ENCODE measurements around the gene FGR.
A peak's percentile ranks its signal among the peaks of the same experiment; 100 is the strongest.
"Not testable (repeated sequence)": the region's sequence is repeated elsewhere in the genome, so short reads cannot be mapped to it uniquely, and the experiment has no call there.

The FGR gene

DNA sequence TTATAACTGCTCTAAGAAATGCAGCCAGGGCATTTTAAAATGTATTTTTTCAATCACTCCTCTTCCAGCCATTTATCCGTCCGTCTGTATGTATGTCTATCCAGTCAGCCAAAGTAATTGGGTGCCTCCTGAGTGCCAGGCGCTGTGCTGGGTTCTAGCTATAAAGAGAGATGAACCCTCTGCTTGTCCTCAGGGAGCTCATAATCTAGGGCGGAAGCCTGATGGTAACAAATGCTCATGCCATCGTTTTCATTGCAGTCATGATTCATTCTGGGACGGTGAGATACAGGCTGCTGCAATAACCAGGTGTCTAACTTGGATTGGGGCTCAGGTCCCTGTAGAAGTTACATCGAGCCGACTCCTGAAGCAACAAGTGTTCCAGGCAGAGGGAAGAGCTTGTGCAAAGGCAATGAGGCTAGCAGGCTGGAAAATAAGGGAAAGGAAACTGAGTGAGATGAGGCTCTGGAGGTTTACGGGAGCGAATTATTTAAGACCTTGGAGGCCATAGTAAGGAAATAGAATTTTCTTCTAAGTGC is 25.4 kb upstream of the FGR start:
- DNase-seq (ENCODE audit: extremely low read depth in 1 of 2, low read depth in 1 of 2): no peak

- DNase-seq (ENCODE audit: extremely low read depth in 1 of 2, low read depth in 1 of 2): peak; percentile 75 to 81
Measured at GRCh38 chr1:27659497-27660299, 24.7 kb upstream of the FGR start.

- DNase-seq (ENCODE audit: extremely low read depth in 1 of 2, low read depth in 1 of 2): peak in 1 of 2 donors; percentile 32
Measured at GRCh38 chr1:27658951-27659496, 24.0 kb upstream of the FGR start.

- DNase-seq (ENCODE audit: extremely low read depth in 1 of 2, low read depth in 1 of 2): no peak
Measured at GRCh38 chr1:27656157-27656893, 21.3 kb upstream of the FGR start.

DNA sequence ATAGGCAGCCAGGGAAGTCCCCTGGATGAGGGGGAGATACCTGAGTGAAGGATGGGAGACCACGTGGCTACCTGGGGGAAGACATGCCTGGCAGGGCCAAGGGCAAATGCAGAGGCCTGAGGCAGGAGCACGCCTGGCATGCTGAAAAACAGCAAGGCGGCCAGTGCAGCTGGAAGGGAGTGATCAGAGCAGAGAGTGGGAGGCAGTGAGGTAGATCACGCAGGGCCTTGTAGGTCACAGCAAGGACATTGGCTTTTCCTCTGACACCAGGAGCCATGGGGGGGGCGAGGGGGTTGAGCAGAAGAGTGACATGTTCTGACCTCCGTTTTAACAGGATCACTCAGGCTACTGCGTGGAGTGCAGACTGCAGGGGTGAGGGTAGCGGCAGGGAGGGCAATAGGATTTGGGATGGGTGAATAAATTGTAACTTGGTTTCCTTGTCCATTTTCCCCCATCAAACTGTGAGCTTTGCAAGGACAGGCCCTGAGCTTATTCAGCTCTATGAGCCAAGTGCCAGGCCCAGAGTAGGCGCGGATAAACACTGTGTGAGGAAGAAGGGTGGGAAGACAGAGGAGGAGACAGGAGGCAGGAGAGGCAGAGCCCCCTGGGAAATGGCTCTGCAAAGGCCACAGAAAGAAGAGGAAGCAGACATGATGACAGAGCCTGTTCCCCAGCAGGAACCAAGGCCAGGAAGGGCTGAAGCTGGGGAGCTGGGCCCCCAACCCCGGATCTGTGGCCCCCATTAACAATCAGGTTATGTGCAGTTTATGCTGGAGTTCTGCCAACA is 20.4 kb upstream of the FGR start:
- DNase-seq (ENCODE audit: extremely low read depth in 1 of 2, low read depth in 1 of 2): no peak

GRCh38 chr1:27652111-27652864 is 17.3 kb upstream of the FGR start:
- no peak for DNase-seq (ENCODE audit: extremely low read depth in 1 of 2, low read depth in 1 of 2)

DNA sequence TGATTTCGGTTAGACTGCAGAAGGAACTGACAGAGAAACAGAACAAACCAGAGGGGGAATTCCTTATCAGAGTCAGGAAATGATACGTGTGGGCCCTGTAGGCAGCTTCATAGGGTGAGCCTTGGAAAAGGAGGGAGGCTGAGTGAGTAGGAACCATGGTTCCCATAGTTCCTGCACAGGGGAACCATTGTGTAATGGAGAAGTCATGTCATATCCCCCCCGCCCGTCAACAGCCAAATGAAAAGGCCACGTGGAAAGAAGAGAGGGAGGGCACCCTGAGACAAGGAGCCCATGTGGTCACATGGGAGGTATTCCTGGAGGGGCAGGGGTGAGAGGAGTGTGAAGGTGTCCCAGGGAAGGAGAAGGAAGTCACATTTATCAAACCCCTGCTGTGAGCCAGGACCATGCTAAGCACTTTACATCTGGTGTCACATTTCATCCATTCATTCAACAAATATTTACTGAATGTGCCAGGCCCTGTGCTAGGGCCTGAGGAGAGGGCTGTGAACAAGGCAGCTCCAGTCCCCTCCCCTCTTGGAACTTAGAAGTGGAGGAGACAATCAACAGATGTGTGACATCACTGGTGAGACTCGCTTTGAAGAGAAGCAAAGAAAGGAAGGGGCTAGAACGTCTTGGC is 15.7 kb upstream of the FGR start:
- no peak for DNase-seq (ENCODE audit: extremely low read depth in 1 of 2, low read depth in 1 of 2)

DNA sequence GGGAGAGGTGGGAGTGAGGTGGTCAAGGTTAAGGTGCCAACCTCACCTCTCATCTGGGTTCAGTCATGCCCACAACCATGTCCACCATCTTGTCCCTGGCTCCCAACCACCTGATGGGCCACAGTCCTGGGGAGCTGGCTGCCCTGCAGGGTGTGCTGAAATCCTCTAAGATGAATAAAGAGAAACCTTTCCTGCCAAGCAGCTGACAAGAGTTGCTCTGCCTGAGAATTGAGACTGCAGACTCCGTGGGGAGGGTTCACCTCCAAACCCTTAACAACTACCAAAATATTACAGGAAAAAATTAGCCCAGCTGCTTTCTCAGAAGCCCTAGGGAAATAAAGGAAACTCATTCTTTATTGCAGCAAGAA is 15.2 kb upstream of the FGR start:
- no peak for DNase-seq (ENCODE audit: extremely low read depth in 1 of 2, low read depth in 1 of 2)

GRCh38 chr1:27649306-27649635 is 14.3 kb upstream of the FGR start:
- DNase-seq (ENCODE audit: extremely low read depth in 1 of 2, low read depth in 1 of 2): no peak

DNA sequence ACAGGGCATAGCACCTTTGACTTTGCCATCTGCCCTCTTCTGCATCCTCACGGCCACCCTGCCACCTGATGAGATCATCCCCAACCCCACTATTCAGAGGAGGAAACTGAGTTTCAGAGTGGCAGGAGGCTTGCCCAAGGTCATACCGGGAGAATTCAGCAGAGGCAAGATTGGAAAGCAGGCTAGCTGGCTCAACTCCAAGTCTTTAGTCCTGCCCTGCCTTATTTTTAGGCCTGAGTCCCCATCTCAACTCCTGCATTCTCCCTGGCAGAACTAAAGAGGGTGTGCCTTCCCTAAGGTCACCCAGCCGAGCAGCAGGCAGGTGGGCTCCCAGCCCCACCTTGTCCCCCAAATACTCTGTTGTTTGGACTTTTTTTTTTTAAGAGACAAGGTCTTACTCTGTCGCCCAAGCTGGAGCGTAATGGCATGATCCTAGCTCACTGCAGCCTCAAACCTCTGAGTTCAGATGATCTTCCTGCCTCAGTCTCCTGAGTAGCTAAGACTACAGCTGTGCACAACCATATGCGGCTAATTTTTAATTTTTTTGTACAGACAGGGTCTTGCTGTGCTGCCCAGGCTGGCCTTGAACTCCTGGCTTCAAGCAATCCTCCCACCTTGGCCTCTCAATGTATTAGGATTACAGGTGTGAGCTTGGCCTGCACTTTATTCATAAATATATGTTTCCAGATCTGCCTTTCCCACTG is 13.8 kb upstream of the FGR start:
- no peak for DNase-seq (ENCODE audit: extremely low read depth in 1 of 2, low read depth in 1 of 2)

GRCh38 chr1:27647328-27647727 is 12.3 kb upstream of the FGR start:
- no peak for DNase-seq (ENCODE audit: extremely low read depth in 1 of 2, low read depth in 1 of 2)

DNA sequence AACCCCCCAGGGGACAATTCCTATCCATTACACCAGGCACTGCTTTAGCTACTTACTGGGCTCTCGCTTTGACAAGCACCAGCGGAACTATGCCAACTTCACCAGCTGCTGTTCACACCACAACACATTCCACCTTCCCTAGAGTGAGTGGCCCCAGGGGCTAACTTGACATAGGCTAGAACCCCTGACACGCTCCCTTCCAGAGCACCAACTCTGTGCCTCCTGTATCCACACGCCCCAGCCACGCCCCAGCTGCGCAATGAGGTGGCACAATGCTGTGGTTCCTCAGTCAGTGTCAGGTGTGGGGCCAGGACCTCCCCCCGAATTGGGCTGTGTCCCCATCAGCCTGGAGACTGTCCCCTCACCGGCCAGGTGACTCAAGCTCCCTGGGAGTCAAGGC is 11.7 kb upstream of the FGR start:
- no peak for DNase-seq (ENCODE audit: extremely low read depth in 1 of 2, low read depth in 1 of 2)

- no peak for DNase-seq (ENCODE audit: extremely low read depth in 1 of 2, low read depth in 1 of 2)
Measured at GRCh38 chr1:27645071-27645415, 10.1 kb upstream of the FGR start.

DNA sequence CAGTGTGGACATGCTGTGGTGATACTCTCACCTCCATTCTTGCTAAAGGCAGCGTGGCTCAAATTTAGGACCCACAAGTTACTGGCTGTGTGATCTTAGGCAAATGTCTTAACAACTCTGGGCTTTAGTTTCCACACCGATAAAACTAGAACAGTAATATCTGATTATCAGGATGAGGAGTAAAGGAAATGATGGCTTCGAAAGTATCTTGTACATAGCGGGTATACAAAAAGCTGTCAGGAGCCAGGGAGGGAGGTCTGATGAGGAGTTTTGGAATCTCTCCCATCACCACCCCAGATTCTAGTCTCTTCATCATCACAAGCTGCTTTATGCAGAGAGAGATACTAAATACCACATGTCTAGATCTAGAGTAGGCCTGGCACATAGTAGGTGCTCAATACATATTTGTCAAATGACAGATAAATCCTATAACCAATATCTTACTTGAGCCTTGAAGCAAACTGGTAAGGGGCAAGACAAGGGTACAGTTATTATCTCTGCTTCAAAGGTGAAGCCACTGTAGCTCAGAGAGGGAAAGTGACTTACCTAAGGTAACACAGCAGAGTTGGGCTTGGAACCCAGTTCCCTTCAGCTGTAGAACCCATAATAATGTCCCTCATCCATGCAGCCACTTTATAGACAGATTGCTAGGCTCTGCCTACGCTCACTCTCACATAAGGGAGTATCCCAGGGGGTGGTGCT is 9.5 kb upstream of the FGR start:
- DNase-seq (ENCODE audit: extremely low read depth in 1 of 2, low read depth in 1 of 2): no peak

- peak in 1 of 2 donors; percentile 46 for DNase-seq (ENCODE audit: extremely low read depth in 1 of 2, low read depth in 1 of 2)
Measured at GRCh38 chr1:27643600-27644368, 8.8 kb upstream of the FGR start.

- DNase-seq (ENCODE audit: extremely low read depth in 1 of 2, low read depth in 1 of 2): not testable (repeated sequence)
Measured at GRCh38 chr1:27640514-27640913, 5.5 kb upstream of the FGR start.

DNA sequence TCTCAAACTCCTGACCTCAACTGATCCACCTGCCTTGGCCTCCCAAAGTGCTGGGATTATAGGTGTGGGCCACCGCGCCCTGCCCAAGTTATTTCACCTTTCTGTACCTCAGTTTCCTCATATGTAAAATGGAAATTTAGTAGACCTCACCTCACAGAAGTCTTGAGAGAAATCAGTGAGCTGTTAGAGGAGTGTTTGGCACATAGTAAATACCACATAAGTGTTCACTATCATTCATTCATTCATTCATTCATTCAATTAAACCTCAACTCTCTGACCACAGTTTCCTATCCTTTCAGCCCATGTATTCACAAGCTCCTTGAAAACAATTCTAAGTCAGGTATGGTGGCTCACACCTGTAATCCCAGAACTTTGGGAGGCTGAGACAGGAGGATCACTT is 3.8 kb upstream of the FGR start:
- DNase-seq (ENCODE audit: extremely low read depth in 1 of 2, low read depth in 1 of 2): no peak

GRCh38 chr1:27638047-27638734 is 3.2 kb upstream of the FGR start:
- no peak for DNase-seq (ENCODE audit: extremely low read depth in 1 of 2, low read depth in 1 of 2)
